ENCODE data around the gene NACC1. TPM values are rescaled to one million over a fixed set of nuclear protein-coding genes. Genes with fewer than 3 reads are reported as not detected.

Gene NACC1
- total and polyA plus RNA-seq, 2 experiments from 2014 or later, result 12.4 to 260 TPM

GRCh38 chr19:13118424-13119193 lies 545 bp downstream of the NACC1 start:
- peaks cover 3% of the 10 kb centered on the region for H3K9me3 Mint-ChIP-seq
- H3K79me2 ChIP-seq (replicated peaks; ENCODE audit: insufficient read depth), result peaks cover 83% of the 10 kb centered on the region
- peaks cover 54% of the 10 kb centered on the region for H3K4me1 Mint-ChIP-seq
- H4K20me1 ChIP-seq (replicated peaks; ENCODE audit: insufficient read depth), result peaks cover 47% of the 10 kb centered on the region
- peak; percentile 97 for DNase-seq (ENCODE audit: low spot score)
- peak overlapping the region; percentile 96 for H3K4me3 ChIP-seq
- H2AFZ ChIP-seq, result no peak overlapping the region
- TF ChIP-seq STAT1 (IDR thresholded peaks at IDR 0.05; ENCODE audit: unreplicated experiment) (no peak), JUNB (IDR thresholded peaks at IDR 0.05; ENCODE audit: unreplicated experiment) (no peak), EZH2 (IDR thresholded peaks at IDR 0.05; ENCODE audit: low read depth, unreplicated experiment) (no peak), CTCF (conservative IDR thresholded peaks at IDR 0.05; ENCODE audit: low read depth in 2 of 2) (no peak), POLR2AphosphoS5 (IDR thresholded peaks at IDR 0.05; ENCODE audit: low read depth) (peak; percentile 40; the same call in 1 of the 2 replicates), ZNF114 (CRISPR knock-in tag; IDR thresholded peaks at IDR 0.05) (no peak), REST (IDR thresholded peaks at IDR 0.05; ENCODE audit: unreplicated experiment) (no peak), EZH2phosphoT487 (IDR thresholded peaks at IDR 0.05; ENCODE audit: unreplicated experiment) (no peak), ZNF462 (CRISPR knock-in tag; IDR thresholded peaks at IDR 0.05) (no peak), ETS1 (IDR thresholded peaks at IDR 0.05) (peak; percentile 65; the same call in 1 of the 2 replicates)
- H3K27ac Mint-ChIP-seq, result peak overlapping the region; percentile 92
- H3K27me3 Mint-ChIP-seq (ENCODE audit: insufficient read depth, low read depth, poor library complexity), result peaks cover 35% of the 10 kb centered on the region
- H3K4me2 ChIP-seq, result peak overlapping the region; percentile 94
- peak overlapping the region; percentile 93 for H3K4me3 Mint-ChIP-seq
- H3K27me3 ChIP-seq (ENCODE audit: insufficient read depth), result no peaks in the 10 kb centered on the region
- H3K36me3 Mint-ChIP-seq (ENCODE audit: low read depth), result peaks cover 49% of the 10 kb centered on the region
- peaks cover 9% of the 10 kb centered on the region; the same call in 1 of the 2 replicates for H3K36me3 ChIP-seq (ENCODE audit: insufficient read depth)
- H3K9me2 ChIP-seq (ENCODE audit: insufficient read depth), result no peaks in the 10 kb centered on the region
- H3F3A ChIP-seq (replicated peaks; ENCODE audit: low read depth), result peaks cover 6% of the 10 kb centered on the region
- H3K4me1 ChIP-seq (ENCODE audit: insufficient read depth), result peaks cover 37% of the 10 kb centered on the region
- ATAC-seq, result peak; percentile 74
- H3K27ac ChIP-seq (ENCODE audit: low read depth), result peak overlapping the region; percentile 95

All from GM23338 (cell line).